Epithelial cell of prostate (primary cell): ENCODE measurements around the gene PAPOLB.

Experiments used
- DNase-seq: peaks from one replicate; pipeline ENCODE4 v3.0.0-alpha.2; 2011; ENCODE audit warnings: low read depth, low spot score
- H3K27ac ChIP-seq: fragments of 450-650 bp; 2 replicates; pipeline ENCODE4 v1.5.1; 2017; ENCODE audit warnings: mild to moderate bottlenecking

The PAPOLB gene

DNA sequence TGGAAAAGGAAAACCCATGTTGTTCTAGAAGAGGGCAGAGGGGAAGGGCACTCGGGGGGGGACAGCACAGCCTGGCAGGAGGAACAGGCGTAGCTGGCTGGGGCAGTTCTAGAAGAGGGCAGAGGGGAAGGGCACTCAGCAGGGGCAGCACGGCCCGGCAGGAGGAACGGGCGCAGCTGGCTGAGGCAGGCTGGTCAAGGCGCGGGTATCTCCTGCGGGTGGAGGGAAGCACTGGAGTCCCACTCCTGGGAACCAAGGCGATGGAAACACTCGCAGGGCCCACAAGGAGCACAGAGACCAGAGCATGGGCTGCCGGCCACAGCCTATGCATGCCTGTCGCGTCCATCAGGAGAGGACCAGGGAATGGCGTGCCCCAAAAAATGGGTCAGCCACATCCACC lies 36.7 kb downstream of the PAPOLB start:
- H3K27ac ChIP-seq: no peak overlapping the region
- no peak for DNase-seq

GRCh38 chr7:4824120-4824775 lies 37.6 kb downstream of the PAPOLB start:
- no peak for DNase-seq
- no peak overlapping the region for H3K27ac ChIP-seq

DNA sequence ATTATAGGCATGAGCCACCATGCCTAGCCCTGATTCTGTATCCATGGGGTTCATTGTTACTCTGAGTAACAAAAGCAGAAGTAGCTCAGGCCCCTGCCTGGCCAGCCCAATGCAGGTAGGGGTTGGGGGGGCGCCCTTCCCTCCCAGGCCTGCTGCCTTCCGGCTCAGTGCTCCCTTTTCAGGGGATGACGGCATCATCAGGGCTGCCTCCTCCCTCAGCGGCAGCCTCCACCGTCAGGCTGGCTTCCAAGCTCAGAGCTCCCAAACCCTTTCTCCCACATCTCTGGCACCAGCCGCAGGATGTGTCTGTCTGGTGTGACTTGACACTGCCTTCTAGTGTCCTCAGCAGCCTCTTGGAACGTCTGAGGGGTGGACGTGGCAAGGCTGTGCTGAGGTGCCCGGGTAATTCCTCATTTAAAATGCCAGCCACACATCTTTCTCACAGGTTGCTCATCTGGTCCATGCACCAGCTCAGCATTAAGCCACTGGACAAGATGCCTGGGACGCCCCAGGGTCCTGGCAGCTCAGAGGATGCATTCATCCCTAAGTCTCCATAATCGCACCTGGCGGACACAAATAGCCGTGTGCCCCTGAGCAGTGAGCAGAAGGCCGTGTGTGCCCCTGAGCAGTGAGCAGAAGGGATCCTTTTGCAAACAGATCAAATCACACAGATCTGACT lies 38.2 kb downstream of the PAPOLB start:
- no peak for DNase-seq
- H3K27ac ChIP-seq: no peak overlapping the region

DNA sequence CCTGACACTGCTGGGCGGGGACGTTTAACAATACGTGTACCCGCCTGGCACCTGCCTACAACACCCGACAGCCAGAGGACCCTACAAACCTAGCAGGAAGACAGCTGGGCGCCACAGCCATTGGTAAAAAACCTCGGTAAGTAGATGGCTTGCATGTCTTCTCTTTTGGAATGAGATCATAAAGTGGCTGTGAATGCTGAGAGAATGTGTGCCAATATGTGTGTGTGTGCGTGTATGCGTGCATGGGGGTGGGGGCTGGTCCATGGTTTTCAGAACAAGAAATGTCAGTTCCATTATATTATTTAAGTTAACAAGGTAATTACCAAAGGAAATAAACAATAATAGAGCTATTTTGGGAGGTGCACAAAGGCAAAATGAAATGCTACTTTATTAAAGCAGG lies 39.2 kb downstream of the PAPOLB start:
- no peak for DNase-seq
- H3K27ac ChIP-seq: no peak overlapping the region

DNA sequence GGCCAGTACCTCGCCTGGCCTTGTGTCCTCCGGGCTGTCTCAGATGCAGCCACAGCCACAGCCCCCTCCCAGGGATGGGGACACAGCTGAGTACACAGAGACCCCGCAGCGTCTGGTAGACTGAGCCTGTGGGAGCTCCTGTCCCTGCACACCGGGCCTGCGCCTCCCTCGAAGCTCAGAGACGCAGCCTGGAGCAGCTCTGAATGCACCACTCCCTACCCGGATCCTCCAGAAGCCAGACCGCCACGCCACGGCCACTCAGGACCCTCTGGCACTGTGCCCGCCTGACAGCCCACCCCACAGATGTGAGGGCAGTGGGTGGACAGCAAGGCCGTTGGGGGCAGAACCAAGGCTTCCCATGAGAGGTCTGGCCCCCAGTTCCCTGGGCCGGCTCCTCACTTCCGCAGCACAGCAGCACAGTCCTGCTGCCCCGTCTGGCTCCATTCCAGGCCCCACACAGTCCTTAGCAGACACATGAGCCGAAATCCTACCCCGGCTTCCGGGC lies 40.8 kb downstream of the PAPOLB start:
- DNase-seq: no peak
- no peak overlapping the region for H3K27ac ChIP-seq

DNA sequence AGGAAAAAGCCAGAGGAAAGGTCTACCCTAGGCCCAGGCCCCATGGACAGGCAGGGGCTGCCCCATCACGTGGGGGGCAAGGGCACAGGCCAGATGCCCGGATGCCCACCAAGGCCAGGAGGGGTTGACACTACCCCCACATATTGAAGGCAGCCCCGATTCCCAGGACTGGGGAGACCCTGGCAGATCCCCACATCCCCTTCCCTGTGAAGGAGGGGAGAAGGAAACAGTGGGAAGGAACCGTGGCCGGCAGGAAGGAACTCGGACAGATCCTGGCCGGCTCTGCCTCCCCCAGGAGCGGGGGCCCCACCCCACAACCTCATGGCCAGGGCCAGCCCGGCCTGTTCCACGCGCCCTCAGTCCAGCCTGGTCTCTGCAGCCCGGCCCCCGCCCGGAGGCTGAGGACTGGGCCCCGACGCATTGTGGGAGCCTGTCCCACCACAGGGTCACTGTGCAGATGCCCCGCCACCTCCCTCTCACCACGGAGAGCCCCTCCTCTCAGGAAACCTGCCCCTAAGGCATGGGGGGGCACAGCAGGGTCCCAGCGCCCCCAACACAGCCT lies 41.3 kb downstream of the PAPOLB start:
- DNase-seq: no peak
- no peak overlapping the region for H3K27ac ChIP-seq

DNA sequence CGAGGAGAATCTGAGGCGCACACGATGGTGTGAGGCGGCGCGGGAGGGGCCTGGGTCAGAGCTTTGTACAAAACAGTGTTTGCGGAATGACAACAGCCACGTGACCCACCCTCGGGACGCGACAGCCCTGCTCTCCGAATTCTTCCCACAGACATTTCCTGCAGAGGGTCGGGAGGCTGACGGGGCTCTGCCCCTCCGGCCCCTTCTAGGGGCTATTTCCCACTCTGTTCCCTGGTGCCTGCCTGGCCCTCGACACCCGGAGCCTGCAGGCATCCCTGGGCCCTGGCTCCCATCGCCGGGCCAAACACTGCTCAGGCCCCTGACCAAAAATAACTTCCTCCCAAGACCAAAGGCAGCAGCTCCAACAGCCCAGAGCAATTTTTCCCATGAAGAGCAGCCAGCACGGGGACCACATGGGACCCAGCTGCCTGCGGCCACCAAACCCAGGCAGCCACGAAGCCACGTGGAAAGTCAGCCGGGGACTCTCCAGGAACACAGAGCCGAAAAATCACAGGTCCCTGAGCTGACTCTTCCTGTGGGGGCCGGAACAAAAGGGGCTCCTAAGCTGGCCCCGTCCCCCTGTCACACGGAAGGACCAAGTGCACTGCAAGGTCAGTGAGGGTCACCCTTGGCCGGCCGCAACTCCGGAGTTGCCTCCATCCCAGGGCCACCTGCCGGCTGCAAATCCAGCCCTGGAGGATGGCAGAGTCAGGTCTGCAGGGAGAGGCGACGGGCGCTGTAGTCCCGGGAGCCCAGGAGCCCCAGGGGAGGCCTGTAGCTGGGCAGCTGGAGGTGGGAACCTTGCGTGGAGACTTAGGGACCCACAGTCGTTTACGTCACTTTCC lies 42.0 kb downstream of the PAPOLB start:
- no peak overlapping the region for H3K27ac ChIP-seq
- DNase-seq: no peak

DNA sequence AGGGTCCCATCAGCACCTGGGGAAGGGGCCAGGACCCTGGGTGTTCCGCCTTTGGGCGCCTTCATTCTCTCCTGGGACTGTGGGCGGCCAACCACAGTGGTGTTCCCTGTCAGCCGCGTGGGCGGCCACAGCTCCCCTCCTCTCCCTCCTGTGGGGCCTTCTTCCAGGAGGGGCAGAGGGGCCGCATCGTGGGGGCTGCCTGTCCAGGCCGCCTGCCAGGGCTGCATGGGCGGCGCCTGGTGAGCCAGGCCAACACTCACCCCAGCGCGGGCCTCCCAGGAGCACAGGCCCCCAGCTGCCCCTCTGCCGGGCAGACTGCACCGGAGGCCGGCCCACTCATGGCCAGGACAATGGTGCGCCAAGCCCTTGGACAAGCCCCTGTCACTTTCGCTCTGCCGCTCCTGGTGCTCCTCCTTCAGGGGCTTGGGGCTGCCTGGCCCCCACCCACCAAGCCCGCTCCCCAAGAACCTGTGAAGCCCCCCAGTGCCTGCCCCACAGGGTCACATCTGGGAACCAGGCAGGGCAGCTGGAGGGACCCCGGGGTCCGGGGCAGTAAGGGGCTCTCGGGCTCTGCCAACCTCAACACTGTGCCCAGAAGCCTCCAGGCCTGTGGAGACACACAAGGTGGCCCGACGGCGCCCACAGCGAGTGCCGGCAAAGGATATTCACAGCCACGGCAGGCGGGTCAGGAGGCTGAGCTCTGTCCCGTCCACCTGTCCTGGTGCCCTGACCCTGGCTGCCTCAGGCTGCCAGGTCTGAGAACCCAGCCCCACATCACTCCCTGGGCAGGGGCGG lies 43.6 kb downstream of the PAPOLB start:
- H3K27ac ChIP-seq: no peak overlapping the region
- no peak for DNase-seq

GRCh38 chr7:4817178-4817901 lies 44.5 kb downstream of the PAPOLB start:
- DNase-seq: no peak
- no peak overlapping the region for H3K27ac ChIP-seq

DNA sequence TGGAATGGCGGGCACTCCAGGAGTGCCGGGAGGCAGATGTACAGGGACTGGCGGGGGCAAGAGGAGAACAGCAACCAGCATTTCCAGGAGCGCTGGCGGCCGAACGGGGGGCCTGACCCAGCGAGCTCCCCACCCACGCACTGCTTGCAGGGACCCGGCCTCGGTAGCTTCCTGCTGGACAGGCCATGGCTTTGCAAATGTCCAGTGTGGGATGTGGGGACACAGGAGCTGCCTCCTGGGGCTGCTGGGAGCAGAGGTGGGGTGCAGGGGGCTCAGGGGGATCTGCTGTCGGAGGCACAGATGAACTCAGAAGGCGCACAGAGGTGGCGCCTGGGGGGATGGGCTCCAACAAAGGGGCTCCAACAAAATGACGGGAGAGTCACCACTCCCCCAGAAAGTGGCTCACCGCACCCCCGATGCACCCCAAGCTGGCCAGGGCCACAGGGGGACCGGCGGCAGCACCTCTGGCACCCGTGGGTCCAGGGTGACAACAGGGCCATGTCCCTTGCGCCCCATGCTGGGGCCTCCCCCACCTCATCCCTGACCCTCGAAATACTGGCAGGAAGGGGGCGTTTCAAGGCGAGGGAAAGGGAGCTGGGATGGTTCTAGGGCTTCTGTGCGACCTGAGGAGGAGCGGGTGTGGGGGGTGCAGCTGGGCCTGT lies 45.3 kb downstream of the PAPOLB start:
- DNase-seq: no peak
- H3K27ac ChIP-seq: no peak overlapping the region

- DNase-seq: no peak
- H3K27ac ChIP-seq: no peak overlapping the region
Observed at GRCh38 chr7:4815609-4816418, 46.0 kb downstream of the PAPOLB start.

DNA sequence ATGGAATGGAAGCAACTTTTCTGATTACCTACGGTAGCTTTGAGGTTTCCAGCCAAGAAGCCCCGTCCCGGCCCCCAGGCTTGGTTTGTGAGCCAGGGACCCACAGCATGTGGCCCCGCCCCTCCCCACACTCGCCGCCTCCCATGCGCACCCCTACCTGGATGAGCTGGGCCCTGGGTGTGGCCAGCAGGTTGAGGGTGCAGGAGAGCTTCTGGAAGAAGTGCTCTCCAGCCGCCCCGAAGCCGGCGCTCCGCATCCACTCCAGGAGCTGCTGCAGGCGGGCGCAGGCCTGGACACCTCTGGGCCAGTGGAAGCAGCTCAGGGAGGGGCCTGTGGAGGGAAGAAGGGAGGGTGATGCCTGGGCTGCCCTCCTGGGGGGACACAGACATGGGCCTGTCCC lies 46.7 kb downstream of the PAPOLB start:
- no peak for DNase-seq

GRCh38 chr7:4814433-4814832 lies 47.4 kb downstream of the PAPOLB start:
- H3K27ac ChIP-seq: no peak overlapping the region
- no peak for DNase-seq

More for the DNA sequence above, 46.7 kb downstream of the PAPOLB start:
- H3K27ac ChIP-seq: no peak overlapping the region

GRCh38 chr7:4809666-4810065 lies 52.2 kb downstream of the PAPOLB start:
- no peak for DNase-seq
- H3K27ac ChIP-seq: no peak overlapping the region

DNA sequence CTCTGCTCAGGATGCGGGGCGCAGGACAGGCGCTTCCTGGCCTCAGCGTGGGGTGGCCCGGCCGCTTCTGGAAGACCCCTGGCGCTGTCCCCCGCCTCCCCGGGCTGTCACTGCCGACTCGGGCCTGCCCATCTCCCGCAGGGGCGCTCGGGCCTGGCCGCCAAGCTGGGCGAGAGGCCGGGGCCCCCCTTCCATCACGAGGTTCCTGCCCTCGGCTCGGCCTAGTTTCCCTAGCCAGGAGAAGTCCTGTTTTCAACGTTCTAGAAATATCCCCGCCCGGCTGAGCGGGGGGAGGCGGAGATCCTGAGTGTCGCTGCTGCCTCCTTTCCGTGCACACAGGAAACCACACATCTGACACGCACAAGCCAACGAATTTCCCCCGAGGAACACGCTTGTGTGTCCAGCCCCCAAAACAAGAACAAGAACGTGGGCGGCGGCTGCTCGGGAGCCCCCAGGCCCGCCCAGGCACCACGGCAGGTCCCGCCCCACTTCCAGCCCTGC lies 52.7 kb downstream of the PAPOLB start:
- no peak for DNase-seq
- no peak overlapping the region for H3K27ac ChIP-seq

DNA sequence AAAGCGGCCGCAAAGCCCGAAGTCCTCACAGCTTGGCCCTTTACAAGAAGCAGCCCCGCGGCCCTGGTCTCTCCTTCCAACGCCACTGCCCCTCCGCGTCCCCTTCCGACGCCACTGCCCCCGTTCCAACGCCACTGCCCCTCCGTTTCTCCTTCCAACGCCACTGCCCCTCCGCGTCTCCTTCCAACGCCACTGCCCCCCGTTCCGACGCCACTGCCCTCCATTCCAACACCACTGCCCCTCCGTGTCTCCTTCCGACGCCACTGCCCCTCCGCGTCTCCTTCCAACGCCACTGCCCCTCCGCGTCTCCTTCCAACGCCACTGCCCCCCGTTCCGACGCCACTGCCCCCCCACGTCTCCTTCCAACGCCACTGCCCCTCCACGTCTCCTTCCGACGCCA lies 53.3 kb downstream of the PAPOLB start:
- no peak overlapping the region for H3K27ac ChIP-seq
- no peak for DNase-seq

DNA sequence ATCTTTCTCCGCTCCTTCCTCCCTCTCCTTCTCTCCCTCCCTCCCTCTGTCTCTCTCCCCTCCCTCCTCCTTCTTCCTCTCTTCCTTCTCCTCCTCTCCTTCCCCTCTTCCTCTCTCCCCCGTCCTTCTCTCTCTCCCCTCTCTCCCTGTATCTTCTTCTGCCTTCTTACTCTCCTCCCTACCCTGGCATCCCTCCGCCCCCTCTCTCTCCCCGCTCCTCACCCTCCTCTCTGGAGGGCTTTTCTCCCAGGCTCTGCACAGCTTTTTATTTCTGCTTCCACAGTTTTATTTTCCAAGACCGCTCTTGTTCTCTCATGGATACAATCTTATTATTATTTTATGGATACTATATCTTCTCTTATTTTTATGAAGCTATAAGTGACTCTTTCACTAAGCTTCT lies 53.8 kb downstream of the PAPOLB start:
- no peak overlapping the region for H3K27ac ChIP-seq
- DNase-seq: no peak
